Skeletal muscle tissue (tissue), 4 donors: ENCODE measurements around the gene CLEC4C. TPM values are rescaled to one million over a fixed set of nuclear protein-coding genes. Genes with fewer than 3 reads are reported as not detected.
"Not testable (repeated sequence)": the region's sequence is repeated elsewhere in the genome, so short reads cannot be mapped to it uniquely, and the experiment has no call there.

Source experiments
- H3K27ac ChIP-seq: one replicate; pipeline ENCODE4 v1.7.0; 2013; ENCODE audit warnings: mild to moderate bottlenecking, low read depth, low read length, inconsistent platforms
- H3K27me3 ChIP-seq, 3 donors: one replicate each; pipeline ENCODE4 v1.7.0; 2013; ENCODE audit warnings: low read length in 3 of 3; ENCODE audit not compliant: control insufficient read depth in 3 of 3, insufficient read depth in 3 of 3
- H3K36me3 ChIP-seq, 3 donors: one replicate each; pipeline ENCODE4 v1.7.0; 2013; ENCODE audit warnings: low read length in 3 of 3; ENCODE audit not compliant: control insufficient read depth in 3 of 3, insufficient read depth in 3 of 3
- H3K4me1 ChIP-seq, 3 donors: one replicate each; pipeline ENCODE4 v1.7.0; 2013; ENCODE audit warnings: low read length in 3 of 3, mild to moderate bottlenecking in 3 of 3; ENCODE audit not compliant: control insufficient read depth in 3 of 3, insufficient read depth in 3 of 3
- H3K4me3 ChIP-seq, 3 donors: one replicate each; pipeline ENCODE4 v1.7.0; 2013; ENCODE audit warnings: low read length in 3 of 3
- H3K9ac ChIP-seq, 3 donors: one replicate each; pipeline ENCODE4 v1.7.0; 2013; ENCODE audit warnings: low read length in 3 of 3, mild to moderate bottlenecking in 3 of 3, moderate library complexity in 2 of 3, low read depth in 1 of 3
- H3K9me3 ChIP-seq, 3 donors: one replicate each; pipeline ENCODE4 v1.7.0; 2013; ENCODE audit warnings: low read length in 3 of 3; ENCODE audit not compliant: control insufficient read depth in 3 of 3
- total RNA-seq: library from RNA; depleted of rRNA; stranded (reverse); fragments of >200 nt; gene quantifications from one replicate; pipeline ENCODE4 v1.2.3, GENCODE V29; 2014
- donor health status: Osteomylitis.

Gene CLEC4C, protein sequence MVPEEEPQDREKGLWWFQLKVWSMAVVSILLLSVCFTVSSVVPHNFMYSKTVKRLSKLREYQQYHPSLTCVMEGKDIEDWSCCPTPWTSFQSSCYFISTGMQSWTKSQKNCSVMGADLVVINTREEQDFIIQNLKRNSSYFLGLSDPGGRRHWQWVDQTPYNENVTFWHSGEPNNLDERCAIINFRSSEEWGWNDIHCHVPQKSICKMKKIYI
- total RNA-seq, result not detected

DNA sequence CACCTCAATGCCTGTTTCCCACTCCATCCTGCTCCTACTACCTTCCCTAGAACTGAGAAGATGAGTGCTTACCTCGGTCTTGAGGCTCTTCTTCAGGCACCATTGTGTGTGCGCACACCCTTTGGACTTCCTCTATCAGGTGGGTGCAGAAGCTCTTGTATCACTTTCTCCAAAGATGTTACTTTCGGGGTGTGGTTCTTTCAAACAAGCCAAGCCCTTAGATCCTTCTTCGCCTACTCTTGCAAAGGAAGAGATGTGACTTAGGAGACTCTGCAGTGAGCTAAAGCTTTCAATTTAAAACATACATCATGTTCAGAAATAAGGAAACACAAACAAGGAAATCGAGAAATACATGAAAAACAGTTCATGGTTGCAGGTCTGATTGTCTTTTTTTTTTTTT is at the start of gene CLEC4C:
Gene CLEC4C, minus strand, starts transcription at position 130 of the 400 bp plus-strand sequence. Its CDS starts 27 bp downstream, at position 103.
- Histone ChIP-seq H3K4me1 (no peaks in the 10 kb centered on the region), H3K27ac (no peak within 1 kb of the TSS), H3K27me3 (no peaks in the 10 kb centered on the region), H3K9me3 (peaks cover 0 to 3% (median 0%) of the 10 kb centered on the region in 3 donors), H3K4me3 (no peak within 1 kb of the TSS), H3K9ac (no peak within 1 kb of the TSS), H3K36me3 (no peaks in the 10 kb centered on the region)

DNA sequence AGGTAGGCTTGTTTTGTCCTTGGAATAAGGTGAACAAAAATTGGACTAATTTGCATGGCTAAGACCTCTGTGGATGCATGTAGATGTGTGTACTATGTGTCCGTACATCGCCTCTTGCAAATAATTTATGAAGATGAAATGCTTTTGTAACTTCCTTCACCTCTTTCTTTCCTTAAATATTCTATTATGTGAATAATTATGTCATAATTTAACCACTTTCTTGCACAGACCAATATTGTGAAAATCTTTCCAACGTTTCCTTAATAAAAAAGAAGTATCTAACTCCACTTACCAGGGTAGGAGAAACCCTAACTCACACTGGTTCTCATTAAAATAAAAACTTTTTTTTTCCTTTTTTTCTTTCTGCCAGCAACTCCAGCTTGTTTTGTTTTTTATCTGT is 46.0 kb upstream of the CLEC4C start:
- no peak overlapping the region for H3K4me3 ChIP-seq
- no peaks in the 10 kb centered on the region for H3K9me3 ChIP-seq
- H3K4me1 ChIP-seq, result no peaks in the 10 kb centered on the region
- H3K9ac ChIP-seq, result no peak overlapping the region
- H3K27ac ChIP-seq, result no peak overlapping the region
- no peaks in the 10 kb centered on the region for H3K36me3 ChIP-seq
- peaks cover 0 to 3% (median 0%) of the 10 kb centered on the region in 3 donors for H3K27me3 ChIP-seq

DNA sequence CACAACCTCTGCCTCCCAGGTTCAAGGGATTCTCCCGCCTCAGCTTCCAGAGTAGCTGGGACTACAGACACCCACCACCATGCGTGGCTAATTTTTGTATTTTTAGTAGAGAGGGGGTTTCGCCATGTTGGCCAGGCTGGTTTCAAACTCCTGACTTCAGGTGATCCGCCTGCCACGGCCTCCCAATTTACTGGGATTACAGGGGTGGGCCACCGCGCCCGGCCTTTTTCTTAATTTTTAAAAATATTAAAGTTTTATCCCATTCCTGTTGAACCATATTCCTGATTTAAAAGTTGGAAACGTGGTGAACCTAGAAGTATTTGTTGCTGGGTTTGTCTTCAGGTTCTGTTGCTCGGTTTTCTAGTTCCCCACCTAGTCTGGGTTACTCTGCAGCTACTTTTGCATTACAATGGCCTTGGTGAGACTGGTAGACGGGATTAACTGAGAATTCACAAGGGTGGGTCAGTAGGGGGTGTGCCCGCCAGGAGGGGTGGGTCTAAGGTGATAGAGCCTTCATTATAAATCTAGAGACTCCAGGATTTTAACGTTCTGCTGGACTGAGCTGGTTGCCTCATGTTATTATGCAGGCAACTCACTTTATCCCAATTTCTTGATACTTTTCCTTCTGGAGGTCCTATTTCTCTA is 41.8 kb upstream of the CLEC4C start, which contains the start of gene NANOG:
Gene NANOG, plus strand, starts transcription at position 519 of the 645 bp plus-strand sequence. CDS start 213 bp downstream, outside the sequence.
- not testable (repeated sequence) for H3K4me3 ChIP-seq, H3K9me3 ChIP-seq, H3K27ac ChIP-seq, H3K4me1 ChIP-seq, H3K9ac ChIP-seq, H3K36me3 ChIP-seq, H3K27me3 ChIP-seq

DNA sequence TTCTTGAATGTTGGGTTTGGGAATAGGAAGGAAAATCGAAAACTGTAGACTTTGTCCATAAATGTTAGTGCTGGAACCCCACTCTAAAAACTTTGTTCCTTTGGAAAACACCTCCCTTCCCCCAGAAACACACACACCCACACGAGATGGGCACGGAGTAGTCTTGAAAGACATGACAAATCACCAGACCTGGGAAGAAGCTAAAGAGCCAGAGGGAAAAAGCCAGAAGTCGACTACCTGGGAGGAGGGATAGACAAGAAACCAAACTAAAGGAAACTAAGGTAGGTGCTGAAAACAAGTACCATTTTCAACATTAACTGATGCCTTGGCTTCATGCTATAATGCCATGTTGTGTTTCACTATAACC is 41.1 kb upstream of the CLEC4C start:
- H3K9me3 ChIP-seq, result no peaks in the 10 kb centered on the region
- H3K4me3 ChIP-seq, result no peak overlapping the region
- H3K9ac ChIP-seq, result no peak overlapping the region
- no peak overlapping the region for H3K27ac ChIP-seq
- H3K27me3 ChIP-seq, result peaks cover 0 to 8% (median 2%) of the 10 kb centered on the region in 3 donors
- no peaks in the 10 kb centered on the region for H3K36me3 ChIP-seq
- no peaks in the 10 kb centered on the region for H3K4me1 ChIP-seq

DNA sequence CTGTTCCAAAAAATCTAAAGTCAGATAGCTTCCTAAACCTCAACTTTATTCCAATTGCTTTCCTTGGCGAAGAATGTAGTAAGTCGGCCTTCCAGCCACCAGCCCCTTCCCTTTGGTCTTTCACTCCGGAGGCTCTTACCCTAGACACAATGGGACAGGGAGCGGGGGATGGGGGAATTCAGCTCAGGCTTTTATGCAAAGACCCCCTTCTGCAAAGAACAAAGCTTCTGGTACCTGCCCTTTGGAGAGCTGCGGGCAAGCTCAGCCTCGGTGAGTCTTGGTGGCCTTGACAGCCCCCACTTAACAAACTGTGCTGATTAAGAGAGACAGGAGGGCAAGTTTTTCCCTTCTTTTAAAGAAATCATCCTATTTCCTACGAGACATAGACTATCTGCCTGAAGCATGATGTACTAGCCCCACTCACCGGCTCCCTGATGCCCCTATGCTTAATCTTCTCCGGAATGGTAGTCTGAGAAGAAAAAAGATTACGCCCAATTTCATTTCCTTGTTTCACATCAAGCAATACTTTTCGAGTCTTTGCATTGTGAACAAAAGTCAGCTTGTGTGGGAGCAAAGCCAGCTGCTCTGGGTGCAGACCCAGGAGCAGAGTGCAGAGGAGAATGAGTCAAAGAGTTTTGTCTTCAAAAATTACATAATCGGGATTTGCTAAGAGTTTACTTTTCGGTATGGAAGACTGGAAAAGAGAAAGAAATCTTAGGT is 40.6 kb upstream of the CLEC4C start:
- Histone ChIP-seq H3K27ac (no peak overlapping the region), H3K9ac (no peak overlapping the region), H3K9me3 (no peaks in the 10 kb centered on the region), H3K36me3 (no peaks in the 10 kb centered on the region), H3K4me1 (no peaks in the 10 kb centered on the region), H3K27me3 (peaks cover 0 to 8% (median 2%) of the 10 kb centered on the region in 3 donors), H3K4me3 (no peak overlapping the region)

DNA sequence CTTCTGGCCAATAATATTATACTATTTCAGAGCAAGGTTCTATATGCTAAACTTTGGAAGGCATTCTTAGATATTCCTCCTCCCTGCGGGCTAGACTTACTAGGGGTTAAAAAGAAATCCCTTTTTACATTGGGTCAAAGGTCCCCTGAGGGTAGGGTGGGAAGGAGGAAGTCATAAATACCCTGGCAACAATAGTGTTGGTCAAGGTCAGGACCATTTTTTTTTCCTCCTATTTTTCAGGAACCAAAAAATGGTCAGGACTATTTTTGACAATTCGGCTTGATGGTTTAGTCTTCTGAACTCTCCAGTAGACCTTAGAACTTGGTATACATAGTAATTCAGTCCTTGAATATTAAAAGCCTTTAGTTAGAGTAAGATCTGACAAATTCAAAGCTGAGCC is 37.5 kb upstream of the CLEC4C start:
- Histone ChIP-seq H3K9ac (no peak overlapping the region), H3K4me1 (no peaks in the 10 kb centered on the region), H3K27me3 (peaks cover 0 to 4% (median 2%) of the 10 kb centered on the region in 3 donors), H3K9me3 (no peaks in the 10 kb centered on the region), H3K4me3 (no peak overlapping the region), H3K36me3 (no peaks in the 10 kb centered on the region), H3K27ac (no peak overlapping the region)

DNA sequence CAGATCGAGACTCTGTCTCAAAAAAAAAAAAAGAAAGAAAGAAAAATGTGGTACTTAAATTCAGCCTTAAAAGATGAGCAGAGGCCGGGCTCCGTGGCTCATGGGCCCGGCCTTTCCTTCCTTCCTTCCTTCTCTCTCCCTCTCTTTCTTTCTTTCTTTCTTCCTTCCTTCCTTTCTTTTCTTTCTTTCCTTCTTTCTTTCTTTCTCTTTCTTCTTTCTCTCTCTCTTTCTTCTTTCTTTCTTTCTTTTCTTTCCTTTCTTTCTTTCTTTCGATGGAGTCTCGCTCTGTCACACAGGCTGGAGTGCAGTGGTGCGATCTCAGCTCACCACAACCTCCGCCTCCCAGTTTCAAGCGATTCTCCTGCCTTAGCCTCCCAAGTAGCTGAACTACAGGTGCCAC is 36.3 kb upstream of the CLEC4C start:
- not testable (repeated sequence) for H3K27me3 ChIP-seq, H3K4me1 ChIP-seq, H3K36me3 ChIP-seq, H3K4me3 ChIP-seq, H3K27ac ChIP-seq, H3K9ac ChIP-seq, H3K9me3 ChIP-seq

DNA sequence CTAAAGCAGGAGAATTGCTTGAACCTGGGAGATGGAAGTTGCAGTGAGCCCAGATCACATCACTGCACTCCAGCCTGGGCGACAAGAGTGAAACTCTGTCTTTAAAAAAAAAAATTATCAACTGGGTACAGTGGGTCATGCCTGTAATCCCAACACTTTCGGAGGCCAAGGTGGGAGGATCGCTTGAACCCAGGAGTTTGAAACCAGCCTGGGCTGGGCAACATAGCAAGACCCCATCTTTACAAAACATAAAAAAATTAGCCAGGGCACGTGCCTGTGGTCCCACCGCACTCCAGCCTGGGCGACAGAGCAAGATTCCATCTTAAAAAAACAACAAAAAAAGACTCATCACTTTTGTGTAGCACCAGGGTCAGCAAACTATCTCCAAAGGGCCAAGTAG is 34.9 kb upstream of the CLEC4C start:
- no peaks in the 10 kb centered on the region for H3K9me3 ChIP-seq
- no peaks in the 10 kb centered on the region for H3K36me3 ChIP-seq
- no peak overlapping the region for H3K4me3 ChIP-seq
- no peak overlapping the region for H3K27ac ChIP-seq
- no peaks in the 10 kb centered on the region for H3K27me3 ChIP-seq
- H3K4me1 ChIP-seq, result no peaks in the 10 kb centered on the region
- H3K9ac ChIP-seq, result no peak overlapping the region

DNA sequence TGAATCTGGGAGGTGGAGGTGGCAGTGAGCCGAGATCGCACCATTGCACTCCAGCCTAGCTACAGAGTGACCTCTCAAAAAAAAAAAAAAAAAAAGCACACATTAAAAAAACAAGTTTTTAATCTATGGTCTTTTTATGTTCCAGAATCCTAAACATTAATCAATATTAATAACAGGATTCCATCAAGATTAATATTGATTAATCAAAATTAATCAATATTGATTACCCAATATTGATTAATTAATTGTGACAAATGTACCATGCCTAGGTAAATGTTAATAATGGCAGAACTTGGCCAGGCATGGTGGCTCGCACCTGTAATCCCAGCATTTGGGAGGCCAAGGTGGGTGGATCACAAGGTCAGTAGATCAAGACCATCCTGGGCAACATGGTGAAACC is 34.1 kb upstream of the CLEC4C start:
- Histone ChIP-seq H3K27me3 (no peaks in the 10 kb centered on the region), H3K9me3 (no peaks in the 10 kb centered on the region), H3K4me3 (no peak overlapping the region), H3K9ac (no peak overlapping the region), H3K4me1 (no peaks in the 10 kb centered on the region), H3K27ac (no peak overlapping the region), H3K36me3 (no peaks in the 10 kb centered on the region)

DNA sequence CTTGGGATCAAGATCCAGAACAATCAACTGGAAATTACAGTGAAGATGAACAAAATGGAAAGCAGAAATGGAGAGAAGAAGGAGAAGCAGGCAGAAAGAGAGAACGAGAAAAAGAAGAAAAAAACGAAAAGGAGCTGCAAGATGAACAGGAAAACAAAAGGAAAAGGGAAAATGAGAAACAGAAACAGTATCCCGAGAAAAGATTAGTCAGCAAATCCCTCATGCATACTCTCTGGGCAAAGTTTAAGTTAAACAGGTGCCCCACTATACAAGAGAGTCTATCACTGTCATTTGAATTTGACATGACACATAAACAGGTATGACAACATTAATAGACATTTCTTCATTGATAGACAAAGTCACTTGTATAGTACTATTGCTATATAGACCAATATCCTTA is 22.8 kb upstream of the CLEC4C start:
- Histone ChIP-seq H3K27me3 (no peaks in the 10 kb centered on the region), H3K36me3 (no peaks in the 10 kb centered on the region), H3K4me1 (no peaks in the 10 kb centered on the region), H3K9me3 (no peaks in the 10 kb centered on the region), H3K4me3 (no peak overlapping the region), H3K9ac (no peak overlapping the region), H3K27ac (no peak overlapping the region)
